A673 (cell line): Measurements from ENCODE around the gene CHRM4. TPM values are rescaled to one million over a fixed set of nuclear protein-coding genes. Genes with fewer than 3 reads are reported as not detected.

Source experiments
- BruUV-seq: library from RNA; stranded (reverse); fragments of 400-500 nt; replicated peaks from 2 replicates; lab custom pipeline; 2021; lab: Mats Ljungman, UMichigan
- CTCF ChIA-PET: fragments of 300-600 bp; sonication (Branson Sonifier 250); formaldehyde crosslinking; loops from one replicate; lab custom pipeline; 2022; ENCODE audit warnings: antibody characterized with exemption; lab: Charles Lee
- POLR2A ChIA-PET: fragments of 300-600 bp; sonication (Branson Sonifier 250); formaldehyde crosslinking; loops from one replicate; lab custom pipeline; 2022; ENCODE audit warnings: antibody characterized with exemption; ENCODE audit not compliant: low non-redundant PET; lab: Charles Lee
- DNase-seq: peaks from one replicate; pipeline ENCODE4 v3.0.0-alpha.2; 2015; ENCODE audit warnings: low spot score
- H3K27ac ChIP-seq: fragments of 200-600 bp; sonication (generic); 2 replicates; pipeline ENCODE4 v1.5.1; 2016; ENCODE audit warnings: mixed run types, low read depth, mild to moderate bottlenecking, mixed read lengths, antibody characterized with exemption, low read length; ENCODE audit not compliant: poor library complexity, severe bottlenecking
- H3K27me3 ChIP-seq: fragments of 200-600 bp; sonication (generic); replicated peaks from 2 replicates; pipeline ENCODE4 v1.6.1; 2017; ENCODE audit warnings: mixed run types, low read depth, mild to moderate bottlenecking, mixed read lengths, antibody characterized with exemption, low read length; ENCODE audit not compliant: insufficient read depth, poor library complexity
- H3K36me3 ChIP-seq: fragments of 200-600 bp; sonication (generic); 2 replicates; pipeline ENCODE4 v1.6.1; 2016; ENCODE audit warnings: mixed run types, mild to moderate bottlenecking, mixed read lengths, antibody characterized with exemption, low read length; ENCODE audit not compliant: insufficient read depth, poor library complexity, severe bottlenecking
- H3K4me1 ChIP-seq: fragments of 200-600 bp; sonication (generic); 2 replicates; pipeline ENCODE4 v1.6.1; 2017; ENCODE audit warnings: mixed run types, mild to moderate bottlenecking, mixed read lengths, antibody characterized with exemption, low read length; ENCODE audit not compliant: insufficient read depth, poor library complexity, severe bottlenecking
- H3K4me3 ChIP-seq: fragments of 200-600 bp; sonication (generic); 2 replicates; pipeline ENCODE4 v1.5.1; 2016; ENCODE audit warnings: low read depth, mixed run types, mild to moderate bottlenecking, mixed read lengths, low read length; ENCODE audit not compliant: poor library complexity, severe bottlenecking
- H3K9me3 ChIP-seq: fragments of 200-600 bp; sonication (generic); 2 replicates; pipeline ENCODE4 v1.6.1; 2016; ENCODE audit warnings: mixed run types, low read depth, mild to moderate bottlenecking, mixed read lengths, antibody characterized with exemption, low read length; ENCODE audit not compliant: poor library complexity, severe bottlenecking
- CTCF ChIP-seq: fragments of 300-800, 200-600 bp; sonication (generic); conservative IDR thresholded peaks from 2 replicates; pipeline ENCODE4 v1.5.1; 2017; ENCODE audit warnings: low read depth, mild to moderate bottlenecking, antibody characterized with exemption, low read length, moderate library complexity, mixed read lengths
- EZH2 ChIP-seq: fragments of 200-600 bp; sonication (generic); IDR thresholded peaks from 2 replicates; pipeline ENCODE4 v1.6.1; 2017; ENCODE audit warnings: borderline replicate concordance, low read depth, mild to moderate bottlenecking, mixed read lengths, antibody characterized with exemption, low read length; ENCODE audit not compliant: poor library complexity, severe bottlenecking
- intact Hi-C: fragments of 100-400 bp; cut with micrococcal nuclease; formaldehyde crosslinking; loops from one replicate; pipeline ENCODE4 v1.10.0; 2022; ENCODE audit not compliant: unreplicated experiment
- total RNA-seq: library from RNA; stranded (reverse); gene quantifications from 2 replicates; pipeline ENCODE4 v1.2.3, GENCODE V29; 2021

Gene CHRM4
- total RNA-seq, 1 experiment from 2014 or later = not detected

GRCh38 chr11:46383974-46384701 lies 7.4 kb downstream of the CHRM4 start:
- BruUV-seq = no TSS peak
- Histone ChIP-seq H3K9me3 (no peaks in the 10 kb centered on the region), H3K27me3 (peaks cover 17% of the 10 kb centered on the region), H3K4me3 (no peak overlapping the region), H3K27ac (no peak overlapping the region), H3K36me3 (peaks cover 3% of the 10 kb centered on the region), H3K4me1 (peaks cover 32% of the 10 kb centered on the region)
- ChIA-PET POLR2A (no interaction called here), CTCF (interaction anchor here (0.6 to 1.7 kb wide), 6 partner anchors 8 to 241 kb away, joined by 3 to 8 read pairs (median 4); partner anchors contain the start of gene CHRM4)
- intact Hi-C loops = loop anchor here (10.0 kb wide), 3 partner anchors 341 to 971 kb away; partner anchors contain the start of gene MYBPC3
- no peak for DNase-seq
- TF ChIP-seq CTCF (no peak), EZH2 (no peak)

DNA sequence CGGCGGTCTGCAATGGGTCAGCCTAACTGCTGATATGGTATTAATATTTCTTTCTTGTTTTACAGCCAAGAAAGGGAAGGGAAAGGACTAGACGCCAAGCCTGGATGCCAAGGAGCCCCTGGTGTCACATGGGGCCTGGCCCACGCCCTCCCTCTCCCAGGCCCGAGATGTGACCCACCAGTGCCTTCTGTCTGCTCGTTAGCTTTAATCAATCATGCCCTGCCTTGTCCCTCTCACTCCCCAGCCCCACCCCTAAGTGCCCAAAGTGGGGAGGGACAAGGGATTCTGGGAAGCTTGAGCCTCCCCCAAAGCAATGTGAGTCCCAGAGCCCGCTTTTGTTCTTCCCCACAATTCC lies 8.2 kb downstream of the CHRM4 start:
- BruUV-seq = no TSS peak
- Histone ChIP-seq H3K27me3 (peaks cover 9% of the 10 kb centered on the region), H3K4me3 (no peak overlapping the region), H3K36me3 (peaks cover 3% of the 10 kb centered on the region), H3K9me3 (no peaks in the 10 kb centered on the region), H3K27ac (no peak overlapping the region), H3K4me1 (peaks cover 24% of the 10 kb centered on the region)
- no peak for DNase-seq
- CTCF ChIA-PET = interaction anchor here (0.6 to 1.7 kb wide), 10 partner anchors 9 to 241 kb away, joined by 3 to 8 read pairs (median 3); partner anchors contain the start of genes CHRM4 and DGKZ
- TF ChIP-seq CTCF (no peak; the same call in 1 of the 2 replicates), EZH2 (no peak)
- POLR2A ChIA-PET = no interaction called here
- intact Hi-C loops = loop anchor here (10.0 kb wide), 3 partner anchors 341 to 971 kb away; partner anchors contain the start of gene MYBPC3

DNA sequence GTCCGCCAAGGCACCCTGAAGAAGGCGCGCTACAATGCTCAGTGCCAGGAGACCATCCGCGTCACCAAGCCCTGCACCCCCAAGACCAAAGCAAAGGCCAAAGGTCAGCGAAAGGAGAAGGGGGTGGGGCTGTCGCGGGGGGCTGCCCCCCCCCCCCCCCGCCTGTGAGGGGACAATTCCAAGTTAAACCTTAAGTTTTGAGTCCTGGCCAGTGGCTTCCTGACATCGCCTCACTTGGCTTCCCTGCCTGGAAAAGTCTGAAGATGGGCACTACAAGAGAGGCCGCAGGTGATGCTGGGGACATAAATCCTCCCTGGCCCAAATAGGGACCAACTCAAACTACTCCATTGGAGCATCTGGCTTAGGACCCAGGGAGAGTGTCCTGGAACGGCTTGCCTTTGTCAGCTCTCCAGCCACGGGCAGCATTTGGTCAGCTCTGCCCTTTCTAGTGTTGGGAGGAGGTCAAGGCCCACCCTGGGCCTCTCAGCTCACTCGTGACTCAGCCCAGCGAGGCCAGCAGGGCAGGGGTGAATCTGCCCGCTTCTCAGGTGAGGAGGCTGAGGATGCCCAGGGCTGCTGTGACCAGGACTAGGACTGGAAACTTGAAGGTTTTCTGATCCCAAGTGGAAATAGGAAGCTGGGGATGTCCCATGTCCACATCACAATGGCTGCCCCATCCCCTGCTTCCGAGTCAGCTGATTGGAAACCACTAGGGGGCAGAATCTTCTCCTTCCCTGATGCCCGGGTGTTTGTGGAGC lies 8.8 kb downstream of the CHRM4 start:
- H3K4me3 ChIP-seq = peak overlapping the region; percentile 62
- H3K27me3 ChIP-seq = peaks cover 4% of the 10 kb centered on the region
- DNase-seq = peak; percentile 88
- peaks cover 8% of the 10 kb centered on the region for H3K36me3 ChIP-seq
- H3K9me3 ChIP-seq = no peaks in the 10 kb centered on the region
- TF ChIP-seq CTCF = peak; percentile 99
- TF ChIP-seq EZH2 = no peak
- BruUV-seq = no TSS peak
- POLR2A ChIA-PET = no interaction called here
- intact Hi-C loops = loop anchor here (10.0 kb wide), 3 partner anchors 342 to 972 kb away; partner anchors contain the start of gene MYBPC3
- CTCF ChIA-PET = interaction anchor here (0.5 to 1.7 kb wide), 9 partner anchors 9 to 210 kb away, joined by 3 to 8 read pairs (median 3); partner anchors contain the start of genes CHRM4 and DGKZ
- peaks cover 24% of the 10 kb centered on the region for H3K4me1 ChIP-seq
- peak overlapping the region; percentile 75 for H3K27ac ChIP-seq
